GM21515 (cell line): ENCODE data around the gene BAIAP2L1.

ENCODE experiments used
- ATAC-seq: cut with Tn5 transposase; IDR thresholded peaks from one replicate; pipeline ENCODE4 v1.9.1; 2021; ENCODE audit not compliant: unreplicated experiment

Gene BAIAP2L1

DNA sequence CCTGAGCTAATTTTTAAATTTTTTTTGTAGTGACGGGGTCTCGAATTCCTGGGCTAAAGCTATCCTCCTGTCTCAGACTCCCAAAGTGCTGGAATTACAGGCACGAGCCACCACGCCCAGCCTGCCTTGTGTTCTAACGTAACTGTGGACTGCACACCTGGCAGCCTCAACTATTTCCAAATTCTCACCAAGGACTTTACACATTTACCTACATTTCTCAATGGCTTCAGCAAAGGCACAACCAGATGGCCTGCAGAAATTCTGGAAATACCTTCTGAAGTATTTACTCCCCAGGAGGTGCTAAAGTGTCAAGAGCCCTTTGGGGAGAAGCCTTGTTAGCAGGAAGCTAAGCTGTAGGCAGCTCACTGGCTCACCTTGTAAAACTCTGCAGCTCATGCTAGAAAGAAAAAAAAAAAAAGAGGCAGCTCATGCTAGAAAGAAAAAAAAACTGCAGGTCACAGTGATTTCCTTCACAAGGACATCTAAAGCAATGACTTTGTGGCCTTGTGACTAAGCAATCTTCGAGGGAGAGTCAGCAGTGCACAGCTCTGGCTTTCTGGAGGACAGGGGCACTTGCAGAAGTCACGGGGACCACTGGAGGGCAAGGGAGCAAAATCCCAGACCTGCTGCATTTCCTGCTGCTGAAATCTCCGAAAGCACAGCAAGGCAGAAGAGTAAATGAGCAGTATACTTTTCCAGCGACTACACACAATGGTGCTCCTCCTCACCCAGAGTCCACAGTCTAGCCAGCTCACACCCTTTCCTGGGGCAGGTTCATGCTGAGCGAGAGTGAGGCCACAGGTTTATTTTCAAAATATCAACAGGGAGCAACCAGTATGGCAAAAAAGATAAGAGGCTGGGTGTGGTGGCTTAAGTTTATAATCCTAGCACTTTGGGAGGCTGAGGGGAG is 40.4 kb downstream of the BAIAP2L1 start:
- no peak for ATAC-seq

GRCh38 chr7:98359395-98359794 is 41.5 kb downstream of the BAIAP2L1 start:
- ATAC-seq = no peak

DNA sequence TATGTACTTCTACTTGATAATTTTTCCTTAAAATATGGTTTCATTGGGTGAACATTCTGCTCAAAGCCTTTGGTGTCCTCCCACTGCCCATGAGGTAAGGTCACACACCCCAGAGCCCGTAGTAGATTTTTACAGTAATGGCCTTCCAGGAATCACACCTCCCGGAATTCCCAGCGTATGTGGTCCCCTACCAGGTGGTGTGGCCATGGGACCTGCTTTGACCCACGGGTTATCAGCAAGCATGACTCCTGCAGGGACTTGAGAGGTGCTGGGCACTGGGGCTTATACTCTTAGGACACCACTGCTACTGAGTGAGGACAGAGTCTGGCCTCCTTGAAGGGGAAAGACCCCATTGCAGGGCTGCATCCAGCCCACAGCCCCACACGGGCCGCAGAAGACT is 42.2 kb downstream of the BAIAP2L1 start:
- ATAC-seq = no peak

- ATAC-seq = no peak
Measured at GRCh38 chr7:98357751-98358161, 43.1 kb downstream of the BAIAP2L1 start.

DNA sequence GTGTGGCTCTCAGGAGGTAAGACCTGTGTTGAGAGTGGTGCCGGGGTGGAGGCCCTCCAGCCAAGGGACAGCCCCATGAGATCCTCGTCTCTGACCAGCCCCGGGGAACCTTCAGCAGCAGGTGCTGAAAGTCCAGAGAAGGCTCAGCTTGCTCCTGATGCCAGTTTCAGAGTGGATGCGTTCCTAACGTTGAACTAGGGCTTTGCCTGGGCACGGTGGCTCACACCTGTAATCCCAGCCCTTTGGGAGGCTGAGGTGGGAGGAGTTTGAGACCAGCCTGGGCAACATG is 45.7 kb downstream of the BAIAP2L1 start:
- no peak for ATAC-seq

GRCh38 chr7:98354511-98355249 is 46.2 kb downstream of the BAIAP2L1 start:
- no peak for ATAC-seq

- ATAC-seq = no peak
Measured at GRCh38 chr7:98354052-98354451, 46.8 kb downstream of the BAIAP2L1 start.

DNA sequence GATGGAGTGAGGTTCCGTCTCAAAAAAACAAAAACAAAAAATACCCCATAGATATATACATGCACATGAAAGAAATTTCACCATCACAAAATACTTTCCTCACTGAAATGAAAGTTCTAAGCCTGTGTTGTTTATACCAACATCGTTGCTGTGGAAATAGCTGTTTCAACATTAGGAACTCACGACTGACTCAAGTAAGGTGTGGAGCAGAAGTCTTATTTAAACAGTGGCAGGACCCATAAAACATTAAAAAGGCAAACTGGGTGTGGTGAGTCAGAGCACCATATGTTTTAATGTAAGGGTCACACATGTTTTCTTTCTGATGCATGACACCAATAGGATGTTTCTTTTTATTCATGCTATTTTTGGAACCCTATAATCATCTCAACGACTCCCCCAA is 48.3 kb downstream of the BAIAP2L1 start:
- no peak for ATAC-seq

- ATAC-seq = no peak
Measured at GRCh38 chr7:98351136-98351535, 49.8 kb downstream of the BAIAP2L1 start.

DNA sequence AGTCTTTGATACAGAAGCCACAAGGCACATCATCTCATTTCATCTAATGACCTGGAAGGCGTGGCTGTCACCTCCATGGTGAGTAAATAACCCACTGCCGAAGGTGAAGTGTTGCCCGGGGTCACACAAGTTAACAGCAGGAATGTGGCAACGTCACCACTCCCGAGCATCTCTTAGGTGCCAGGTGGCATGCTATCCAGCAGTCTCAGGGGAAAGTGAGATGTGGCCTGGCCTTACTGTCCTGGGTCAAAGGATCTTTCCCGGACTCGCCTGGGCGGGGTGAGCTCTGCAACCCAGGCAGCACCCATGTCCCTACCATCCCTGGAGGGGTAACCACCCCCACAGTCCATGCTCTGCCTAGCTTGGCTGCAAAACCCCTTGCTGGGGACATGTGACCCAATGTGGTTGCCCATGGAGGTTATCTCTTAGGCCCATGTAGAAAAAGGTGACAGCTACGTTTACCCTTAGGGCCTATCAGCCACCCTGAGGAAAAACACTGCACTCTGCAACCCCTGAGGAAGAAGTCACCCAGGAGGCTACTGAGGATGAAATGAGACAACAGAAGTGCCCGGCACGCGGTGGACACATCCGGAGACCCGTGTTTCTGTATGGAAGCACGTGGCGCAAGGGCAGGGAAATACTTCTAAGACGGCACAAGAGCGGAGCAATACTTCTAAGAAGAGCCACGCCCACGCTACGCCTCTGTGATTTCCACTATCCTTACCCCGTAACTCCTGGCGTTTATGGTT is 52.0 kb downstream of the BAIAP2L1 start:
- no peak for ATAC-seq

DNA sequence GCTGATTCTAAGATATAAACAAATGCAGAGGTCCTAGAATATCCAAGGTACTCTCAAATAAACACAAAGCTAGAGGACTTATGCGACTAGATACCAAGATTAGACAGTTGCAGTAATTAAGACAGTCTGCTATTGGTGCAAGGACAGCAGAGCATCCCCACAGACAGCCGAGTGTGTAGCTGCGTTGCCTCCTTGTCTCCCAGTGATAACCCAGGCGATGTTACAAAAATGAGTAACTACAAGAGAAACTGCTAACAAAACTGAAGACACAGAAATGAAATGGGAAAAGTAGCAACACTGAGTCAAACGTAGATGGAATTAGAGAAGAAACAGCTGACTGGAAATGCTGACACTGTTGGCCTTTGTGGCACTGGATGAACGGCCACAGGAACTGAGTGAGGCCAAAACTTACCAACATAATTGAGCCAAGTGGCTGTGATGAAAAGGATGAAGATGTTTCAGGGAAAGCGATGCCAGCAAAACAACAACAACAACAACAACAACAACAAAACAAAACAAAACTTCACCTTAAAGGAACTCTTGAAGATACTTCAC is 54.3 kb downstream of the BAIAP2L1 start:
- ATAC-seq = no peak

- ATAC-seq = no peak
Measured at GRCh38 chr7:98341106-98341505, 59.8 kb downstream of the BAIAP2L1 start.

DNA sequence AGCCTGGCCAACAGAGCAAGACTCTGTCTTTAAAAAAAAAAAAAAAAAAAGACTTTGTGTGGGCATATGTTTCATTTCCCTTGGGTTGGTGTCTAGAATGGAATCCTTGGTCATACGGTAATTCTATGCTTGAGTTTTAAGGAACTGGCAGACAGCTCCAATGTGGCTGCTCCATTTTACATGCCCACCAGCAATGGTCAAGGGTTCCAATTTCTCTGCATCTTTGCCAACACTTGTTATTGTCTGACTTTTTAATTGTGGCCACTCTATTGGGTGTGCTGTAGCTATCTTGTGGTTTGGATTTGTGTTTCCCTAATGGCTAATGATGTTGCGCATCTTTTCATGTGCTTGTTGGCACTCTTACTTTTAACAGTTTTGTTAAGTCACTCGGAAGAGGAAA is 61.8 kb downstream of the BAIAP2L1 start:
- no peak for ATAC-seq

DNA sequence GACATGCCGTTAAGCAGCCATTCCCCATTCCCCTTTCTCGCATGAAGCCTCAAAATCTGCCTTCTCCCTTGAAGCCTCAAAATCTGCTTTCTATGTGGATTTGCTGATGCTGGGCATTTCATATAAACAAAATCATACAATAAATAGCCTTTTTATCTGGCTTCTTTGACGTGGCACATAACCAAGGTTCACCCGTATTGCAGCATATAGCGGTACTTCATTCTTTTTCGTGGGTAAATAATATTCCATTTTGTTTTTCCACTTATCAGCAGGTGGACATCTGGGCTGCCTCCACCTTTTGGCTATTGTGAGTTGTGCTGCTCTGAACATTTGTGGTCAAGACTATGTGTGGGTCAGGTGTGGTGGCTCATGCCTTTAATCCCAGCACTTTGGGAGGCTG is 62.4 kb downstream of the BAIAP2L1 start:
- no peak for ATAC-seq

DNA sequence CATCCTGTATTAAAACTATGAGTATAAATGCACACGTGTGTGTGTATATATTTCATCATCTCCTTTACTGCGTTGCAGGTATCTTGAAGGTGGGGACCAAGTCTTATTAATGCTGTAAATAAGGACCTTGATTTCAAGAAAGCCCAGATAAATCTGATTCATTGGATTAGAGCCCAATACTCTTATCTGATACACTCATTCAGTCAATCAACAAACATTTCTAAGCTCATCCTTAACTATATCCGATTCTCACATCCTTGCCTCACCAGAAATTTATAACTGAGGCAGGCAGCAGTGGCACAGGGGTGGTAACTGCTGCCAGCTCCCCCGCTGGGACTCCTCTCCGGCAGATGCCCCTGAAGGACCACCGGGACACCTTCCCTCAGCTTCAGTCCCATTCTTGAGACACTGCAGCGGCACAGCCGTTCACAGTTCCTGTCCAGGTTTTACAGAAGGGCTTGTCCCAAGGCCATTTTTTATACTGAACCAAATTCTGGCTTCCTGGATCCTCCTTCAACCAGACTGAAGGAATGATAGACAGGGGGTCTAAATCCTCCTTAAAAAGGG is 65.4 kb downstream of the BAIAP2L1 start:
- no peak for ATAC-seq

- ATAC-seq = no peak
Measured at GRCh38 chr7:98334081-98334480, 66.8 kb downstream of the BAIAP2L1 start.

GRCh38 chr7:98330926-98331529 is 69.9 kb downstream of the BAIAP2L1 start:
- ATAC-seq = no peak

GRCh38 chr7:98329791-98330373 is 71.0 kb downstream of the BAIAP2L1 start:
- ATAC-seq = no peak

DNA sequence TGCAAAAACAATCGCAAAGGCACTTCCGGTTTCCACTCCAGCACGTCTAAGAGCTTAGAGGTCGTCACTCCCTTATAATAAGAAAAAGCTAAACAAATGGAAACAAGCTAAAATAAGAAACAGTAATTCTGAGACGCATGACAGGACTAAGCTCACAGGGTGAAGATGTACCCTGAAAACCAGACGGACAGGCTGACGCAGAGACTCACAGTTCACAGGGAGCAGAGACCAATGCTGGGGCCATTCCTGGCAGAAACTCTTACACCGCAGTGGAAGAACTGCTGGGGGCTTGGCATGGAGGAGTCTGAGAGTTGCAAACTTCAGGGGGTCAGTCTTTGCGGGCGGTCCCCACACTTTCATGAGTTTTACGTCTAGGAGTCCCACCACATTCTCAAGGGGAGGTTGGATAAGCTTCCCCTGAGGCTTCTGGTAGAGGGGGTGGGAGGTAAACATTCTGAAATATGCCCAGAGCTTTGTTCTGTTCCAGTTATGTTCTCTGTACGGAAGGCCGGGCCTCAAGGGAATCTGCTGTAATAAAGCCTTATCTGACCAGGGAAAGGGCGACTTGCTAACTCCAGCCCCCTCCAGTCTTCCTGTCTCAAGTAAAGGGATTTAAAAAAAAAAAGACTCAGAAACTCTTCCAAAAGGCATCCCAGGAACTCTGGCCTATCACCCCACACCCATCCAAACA is 71.6 kb downstream of the BAIAP2L1 start:
- ATAC-seq = no peak

- ATAC-seq = no peak
Measured at GRCh38 chr7:98324782-98325181, 76.1 kb downstream of the BAIAP2L1 start.
